GM21529 (cell line): ENCODE results near the gene NBPF1.
"Not testable (repeated sequence)": the region's sequence is repeated elsewhere in the genome, so short reads cannot be mapped to it uniquely, and the experiment has no call there.

Experiments
- ATAC-seq: cut with Tn5 transposase; IDR thresholded peaks from one replicate; pipeline ENCODE4 v1.9.1; 2021; ENCODE audit not compliant: unreplicated experiment

NBPF1 gene

GRCh38 chr1:16613185-16614147, at the start of gene NBPF1:
Gene NBPF1, minus strand, starts transcription at chr1:16613564.
- ATAC-seq = peak; percentile 97

DNA sequence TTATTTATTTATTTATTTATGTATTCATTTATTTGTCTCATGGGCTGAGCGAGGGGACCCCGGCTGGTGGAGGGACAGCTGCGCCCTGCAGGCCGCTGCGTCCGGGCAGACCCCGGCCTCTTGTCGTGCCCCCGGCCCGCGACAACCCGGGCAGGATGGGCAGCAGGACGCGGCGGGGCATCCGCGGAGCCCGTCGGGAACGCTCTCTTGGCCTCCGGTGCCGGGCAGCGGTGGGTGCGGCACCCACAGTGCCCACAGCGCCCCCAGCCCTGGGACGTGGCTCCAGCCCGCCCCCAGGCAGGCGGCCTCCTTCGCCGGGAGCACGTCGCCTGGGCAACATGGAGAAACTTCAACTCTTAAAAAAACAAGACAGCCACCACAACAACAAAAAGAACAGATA, 44.9 kb upstream of the NBPF1 start:
- ATAC-seq = not testable (repeated sequence)

DNA sequence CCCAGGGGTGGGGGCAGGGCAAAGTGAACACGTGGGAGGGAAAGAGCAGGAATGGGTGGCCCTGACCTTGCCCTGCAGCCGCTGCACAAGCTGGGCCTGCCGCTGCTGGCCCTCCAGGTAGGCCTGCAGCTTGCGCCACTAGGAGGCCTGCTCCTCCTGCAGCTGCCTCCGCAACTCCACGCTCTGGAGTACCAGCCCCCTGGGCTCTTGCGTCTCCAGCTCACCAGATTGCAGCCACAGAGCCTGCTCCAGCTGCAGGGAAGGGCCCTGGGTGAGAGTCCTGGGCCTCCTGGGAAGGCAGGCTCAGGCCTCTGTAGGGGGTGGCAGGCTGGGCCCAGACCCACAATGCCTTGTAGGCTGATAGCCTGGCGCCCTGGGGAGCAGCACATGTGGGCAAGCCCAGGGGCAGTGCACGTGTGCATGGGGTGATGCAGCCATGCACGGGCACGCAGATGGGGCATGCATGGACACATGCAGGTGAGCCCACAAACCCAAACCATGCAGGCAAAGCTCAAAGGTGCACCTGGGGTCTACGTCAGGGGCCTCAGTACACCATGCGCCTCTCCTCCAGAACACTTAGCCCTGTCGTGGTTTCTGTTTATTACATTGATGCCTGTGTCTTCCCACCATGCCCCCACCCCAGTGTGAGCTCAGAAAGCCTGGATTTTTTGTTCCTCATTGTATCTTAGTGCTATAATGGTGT, 43.8 kb upstream of the NBPF1 start:
- not testable (repeated sequence) for ATAC-seq

GRCh38 chr1:16656574-16656973, 43.2 kb upstream of the NBPF1 start:
- not testable (repeated sequence) for ATAC-seq

DNA sequence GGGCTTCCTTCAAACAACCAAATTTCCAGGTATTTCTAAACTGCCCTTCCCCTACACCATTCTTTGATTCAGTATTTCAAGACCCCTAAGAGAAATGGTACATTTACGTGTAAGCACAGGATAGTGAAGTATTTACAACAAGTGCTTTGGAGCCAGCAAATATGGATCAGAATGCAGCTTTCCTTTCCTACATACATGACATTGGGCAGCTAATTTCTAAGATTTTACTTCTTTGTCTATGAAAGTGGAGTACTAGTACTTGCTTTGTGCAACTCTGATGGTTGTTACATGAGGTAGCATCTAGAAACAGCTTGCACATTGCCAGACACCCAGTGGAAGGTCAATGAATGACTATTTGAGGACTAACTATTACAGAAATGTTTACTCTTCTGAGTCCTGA, 38.2 kb upstream of the NBPF1 start:
- ATAC-seq = not testable (repeated sequence)

GRCh38 chr1:16649960-16650359, 36.6 kb upstream of the NBPF1 start:
- ATAC-seq = not testable (repeated sequence)

DNA sequence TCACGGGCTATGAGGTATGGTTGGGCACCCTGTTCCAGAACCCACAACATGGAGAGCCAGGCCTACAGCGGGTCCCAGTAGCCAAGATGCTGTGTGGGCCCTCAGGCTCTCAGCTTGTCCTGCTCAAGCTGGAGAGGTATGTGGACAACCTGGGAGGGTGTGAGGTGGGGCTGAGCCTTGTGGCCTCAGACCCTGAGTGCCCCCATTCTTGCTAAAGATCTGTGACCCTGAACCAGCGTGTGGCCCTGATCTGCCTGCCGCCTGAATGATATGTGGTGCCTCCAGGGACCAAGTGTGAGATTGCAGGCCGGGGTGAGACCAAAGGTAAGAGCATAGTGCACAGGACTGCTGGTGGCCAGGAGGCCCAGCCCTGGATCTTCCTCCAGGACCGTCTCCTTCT, 36.0 kb upstream of the NBPF1 start:
- not testable (repeated sequence) for ATAC-seq

DNA sequence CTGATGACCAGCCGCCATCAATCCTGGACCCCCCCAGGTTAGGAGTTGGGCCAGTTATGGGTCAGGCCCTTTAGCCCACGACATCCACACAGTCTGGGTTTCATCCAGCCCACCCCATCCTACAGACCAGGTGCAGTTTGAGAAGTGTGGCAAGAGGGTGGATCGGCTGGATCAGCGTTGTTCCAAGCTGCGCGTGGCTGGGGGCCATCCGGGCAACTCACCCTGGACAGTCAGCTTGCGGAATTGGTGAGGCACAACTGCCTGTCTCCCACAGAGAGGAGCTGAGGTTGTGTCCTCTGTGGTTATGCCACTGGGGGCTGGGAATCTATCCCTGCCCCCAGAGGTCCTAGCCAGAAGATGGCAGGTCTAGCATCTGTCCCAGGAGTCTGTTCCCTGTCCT, 35.4 kb upstream of the NBPF1 start:
- not testable (repeated sequence) for ATAC-seq

GRCh38 chr1:16648250-16648649, 34.9 kb upstream of the NBPF1 start:
- ATAC-seq = not testable (repeated sequence)

DNA sequence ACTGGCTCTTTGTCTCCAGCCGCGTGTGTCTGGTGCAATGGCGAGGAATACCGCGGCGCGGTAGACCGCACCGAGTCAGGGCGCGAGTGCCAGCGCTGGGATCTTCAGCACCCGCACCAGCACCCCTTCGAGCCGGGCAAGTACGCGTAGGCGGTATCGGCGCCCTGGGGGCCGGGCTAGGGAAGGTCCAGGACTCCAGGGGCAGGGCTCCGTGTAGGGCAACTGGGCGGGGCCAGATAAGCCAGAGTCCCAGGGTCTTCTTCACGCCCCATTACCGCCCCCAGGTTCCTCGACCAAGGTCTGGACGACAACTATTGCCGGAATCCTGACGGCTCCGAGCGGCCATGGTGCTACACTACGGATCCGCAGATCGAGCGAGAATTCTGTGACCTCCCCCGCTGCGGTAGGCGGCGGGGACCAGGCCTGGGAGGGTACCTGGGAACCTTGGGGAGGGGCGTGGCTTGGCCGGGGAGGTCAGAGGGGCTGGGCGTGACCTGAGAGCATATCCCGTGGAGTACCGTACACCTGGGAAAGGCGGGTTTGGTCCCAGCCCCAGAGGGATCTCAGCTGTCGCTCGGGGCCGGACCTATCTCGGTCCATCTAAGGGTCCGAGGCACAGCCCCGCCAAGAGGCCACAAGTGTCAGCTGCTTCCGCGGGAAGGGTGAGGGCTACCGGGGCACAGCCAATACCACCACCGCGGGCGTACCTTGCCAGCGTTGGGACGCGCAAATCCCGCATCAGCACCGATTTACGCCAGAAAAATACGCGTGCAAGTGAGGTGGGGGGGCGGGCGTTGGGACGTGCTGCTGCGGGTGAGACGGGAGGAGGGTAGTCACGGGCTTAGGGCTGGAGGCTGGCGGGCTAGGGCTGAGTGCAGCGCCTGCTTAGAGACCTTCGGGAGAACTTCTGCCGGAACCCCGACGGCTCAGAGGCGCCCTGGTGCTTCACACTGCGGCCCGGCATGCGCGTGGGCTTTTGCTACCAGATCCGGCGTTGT, 34.1 kb upstream of the NBPF1 start:
- ATAC-seq = not testable (repeated sequence)

DNA sequence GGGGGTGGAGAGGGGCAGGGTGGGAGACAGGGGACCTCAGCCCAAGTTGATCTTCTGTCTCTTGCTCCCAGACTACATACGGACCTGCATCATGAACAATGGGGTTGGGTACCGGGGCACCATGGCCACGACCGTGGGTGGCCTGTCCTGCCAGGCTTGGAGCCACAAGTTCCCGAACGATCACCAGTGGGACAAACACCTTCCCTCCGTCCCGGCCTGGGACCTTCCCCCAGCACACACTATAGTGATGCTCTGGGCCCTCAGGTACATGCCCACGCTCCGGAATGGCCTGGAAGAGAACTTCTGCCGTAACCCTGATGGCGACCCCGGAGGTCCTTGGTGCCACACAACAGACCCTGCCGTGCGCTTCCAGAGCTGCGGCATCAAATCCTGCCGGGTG, 33.4 kb upstream of the NBPF1 start:
- ATAC-seq = not testable (repeated sequence)

DNA sequence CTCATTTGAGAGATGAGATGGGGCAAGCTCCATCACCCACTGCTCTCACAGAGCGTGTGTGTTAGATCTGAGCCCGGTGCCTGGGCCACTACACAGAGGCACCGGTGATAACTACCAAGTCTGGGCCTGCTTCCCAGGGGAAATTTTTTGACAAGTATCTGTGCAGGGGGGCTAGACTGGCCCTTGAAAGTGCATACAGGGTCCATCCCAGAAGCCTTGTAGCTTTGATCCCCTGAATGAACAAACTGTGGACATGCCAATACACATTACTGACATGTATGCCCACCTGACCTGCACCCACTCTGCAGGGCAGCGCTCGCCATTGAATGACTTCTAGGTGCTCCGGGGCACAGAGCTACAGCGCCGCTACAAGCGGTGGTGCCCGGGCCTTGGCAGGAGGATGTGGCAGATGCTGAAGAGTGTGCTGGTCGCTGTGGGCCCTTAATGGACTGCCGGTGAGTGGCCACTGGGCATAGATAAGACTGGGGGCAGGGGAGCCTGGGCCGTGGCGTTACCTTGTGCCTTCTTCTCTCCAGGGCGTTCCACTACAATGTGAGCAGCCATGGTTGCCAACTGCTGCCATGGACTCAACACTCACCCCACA, 32.8 kb upstream of the NBPF1 start:
- not testable (repeated sequence) for ATAC-seq

GRCh38 chr1:16645271-16646060, 32.1 kb upstream of the NBPF1 start:
- ATAC-seq = peak; percentile 6

GRCh38 chr1:16644482-16645270, 31.3 kb upstream of the NBPF1 start:
- ATAC-seq = peak; percentile 75

DNA sequence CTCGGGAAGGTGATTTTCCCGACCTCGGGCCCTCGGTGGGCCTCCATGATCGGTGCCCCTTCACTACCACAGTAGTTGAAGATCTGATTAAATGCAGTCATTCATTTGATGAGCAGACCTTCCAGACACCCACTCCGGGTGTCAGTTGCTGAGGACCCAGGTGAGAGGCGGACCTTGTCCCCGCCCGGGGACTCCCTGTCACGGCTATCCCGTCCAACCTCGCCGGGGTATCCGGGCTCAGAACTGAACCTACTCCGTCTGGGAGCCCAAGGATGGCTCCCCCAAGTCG, 30.8 kb upstream of the NBPF1 start:
- no peak for ATAC-seq

- peak; percentile 2 for ATAC-seq
Observed at GRCh38 chr1:16643476-16644192, 30.3 kb upstream of the NBPF1 start.

DNA sequence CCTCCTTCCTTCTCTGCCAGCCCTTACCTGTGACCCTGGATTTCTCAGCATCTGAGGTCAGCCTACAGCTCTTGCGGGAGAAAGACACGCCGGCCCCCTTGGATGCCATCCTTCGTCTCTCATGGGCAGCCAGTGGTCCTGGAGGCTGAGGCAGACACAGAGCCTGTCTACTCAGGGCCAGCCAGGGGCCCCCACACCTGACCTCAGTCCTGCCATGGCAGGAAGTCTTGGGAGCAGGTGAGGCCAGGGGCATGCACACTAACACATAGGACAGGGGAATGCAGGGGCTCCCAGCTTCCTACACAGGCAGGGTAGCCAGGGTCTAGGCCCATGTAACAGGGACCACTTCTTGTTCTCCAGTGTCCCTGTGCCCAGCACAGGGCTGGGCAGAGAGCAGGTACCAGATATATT, 29.6 kb upstream of the NBPF1 start:
- ATAC-seq = not testable (repeated sequence)
